GM21381 (cell line): ENCODE data around the gene SLC23A1.
"Not testable (repeated sequence)": the region's sequence is repeated elsewhere in the genome, so short reads cannot be mapped to it uniquely, and the experiment has no call there.

ENCODE experiments used
- ATAC-seq: cut with Tn5 transposase; IDR thresholded peaks from one replicate; pipeline ENCODE4 v1.9.1; 2021; ENCODE audit warnings: mild to moderate bottlenecking, moderate library complexity; ENCODE audit not compliant: unreplicated experiment

The SLC23A1 gene

GRCh38 chr5:139390639-139391569, 7.8 kb upstream of the SLC23A1 start:
- ATAC-seq: no peak

DNA sequence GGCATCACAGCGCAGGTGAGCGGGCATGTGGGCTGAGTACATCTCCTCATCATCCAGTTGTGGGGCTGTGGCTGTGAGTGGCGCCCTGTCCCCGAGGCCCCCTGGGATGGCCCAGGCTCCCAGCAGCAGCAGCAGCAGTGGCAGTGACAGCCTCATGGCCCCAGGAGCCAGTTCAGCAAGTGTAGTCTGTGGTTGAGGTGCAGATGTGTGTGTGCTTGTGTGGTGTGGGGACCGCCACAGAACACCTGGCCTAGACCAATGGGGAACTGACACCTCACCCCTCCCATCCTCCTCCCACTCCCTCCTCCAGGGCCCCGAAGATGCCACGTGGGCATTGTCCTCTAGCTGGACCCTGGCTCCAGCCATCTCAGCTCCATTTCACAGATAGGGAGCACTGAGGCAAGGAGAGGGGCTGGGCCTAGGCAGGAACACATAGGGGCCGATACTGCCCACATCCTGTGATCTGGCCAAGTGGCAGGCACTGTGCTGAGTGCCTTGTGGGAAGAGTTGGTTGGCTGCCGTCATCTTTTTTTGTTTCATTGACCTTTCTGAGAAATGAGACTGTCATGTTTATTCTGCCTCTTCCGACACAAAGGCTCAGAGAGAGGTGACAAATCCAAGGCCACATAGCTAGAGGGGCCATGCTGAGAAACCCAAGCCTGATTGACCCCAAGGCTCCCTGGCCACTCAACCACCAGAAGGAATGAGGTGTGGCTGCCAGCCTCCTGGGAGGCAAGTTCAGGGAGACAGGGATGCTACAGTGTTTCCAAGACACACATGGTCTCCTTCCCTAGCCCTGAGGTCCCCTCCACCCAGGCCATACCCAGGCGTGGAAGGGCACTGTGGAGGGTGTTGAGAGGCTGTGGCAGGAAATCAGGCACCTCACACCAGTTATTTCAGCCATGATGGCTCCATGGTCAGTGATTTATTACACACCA, 6.9 kb upstream of the SLC23A1 start, which contains the start of gene MZB1:
MZB1 (minus strand) TSS at position 213 of the 938 bp plus-strand sequence; CDS start at position 156, 57 bp downstream.
- ATAC-seq: peak; percentile 41

DNA sequence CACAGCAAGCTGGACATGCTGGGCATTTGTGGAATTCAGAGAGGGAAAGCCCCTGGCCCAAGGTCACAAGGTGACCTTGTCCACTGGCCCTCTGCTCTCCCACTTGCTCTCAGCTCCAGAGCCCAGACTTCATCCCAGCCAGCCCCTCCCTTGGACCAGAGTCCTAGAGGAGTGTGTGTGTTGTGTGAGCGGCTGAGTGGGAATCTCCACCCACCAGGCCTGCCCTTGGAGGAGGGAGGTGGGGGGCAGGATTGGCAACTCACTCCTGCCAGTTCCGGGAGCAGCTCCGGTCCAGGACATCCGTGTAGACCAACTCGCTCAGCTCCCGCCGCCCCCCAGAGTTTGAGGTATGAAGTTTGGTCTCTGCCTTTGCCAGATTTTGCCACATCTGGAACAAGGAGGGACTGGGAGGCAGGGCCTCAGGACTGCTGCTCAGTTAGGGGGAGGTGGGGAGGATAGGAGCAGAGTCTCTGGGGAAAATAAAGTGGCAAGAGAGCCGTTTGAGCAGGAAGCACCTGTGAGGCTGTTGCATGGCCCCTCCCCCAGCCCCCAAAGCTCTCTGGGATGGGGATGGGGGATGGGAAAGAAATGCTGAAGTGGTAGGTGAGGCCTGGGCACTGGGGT, 5.2 kb upstream of the SLC23A1 start:
- ATAC-seq: no peak

- no peak for ATAC-seq
Measured at GRCh38 chr5:139387611-139388197, 4.6 kb upstream of the SLC23A1 start.

GRCh38 chr5:139386956-139387355, 3.9 kb upstream of the SLC23A1 start:
- ATAC-seq: not testable (repeated sequence)

DNA sequence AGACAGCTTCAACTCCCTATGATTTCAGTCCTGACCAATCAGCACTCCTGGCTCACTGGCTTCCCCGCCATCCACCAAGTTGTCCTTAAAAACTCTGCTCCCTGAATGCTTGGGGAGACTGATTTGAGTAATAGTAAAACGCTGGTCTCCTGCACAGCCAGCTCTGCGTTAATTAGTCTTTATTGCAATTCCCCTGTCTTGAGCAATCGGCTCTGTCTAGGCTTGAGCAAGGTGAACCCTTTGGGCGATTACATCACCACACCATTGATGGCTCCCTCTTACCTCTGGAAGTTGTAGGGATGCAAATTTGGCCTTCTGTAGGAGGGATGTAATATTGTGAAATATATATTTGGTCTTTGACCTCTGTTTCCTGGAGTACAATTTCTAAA, 2.9 kb upstream of the SLC23A1 start:
- no peak for ATAC-seq

- no peak for ATAC-seq
Measured at GRCh38 chr5:139385061-139386049, 2.3 kb upstream of the SLC23A1 start.

- no peak for ATAC-seq
Measured at GRCh38 chr5:139384591-139385051, 1.5 kb upstream of the SLC23A1 start.

DNA sequence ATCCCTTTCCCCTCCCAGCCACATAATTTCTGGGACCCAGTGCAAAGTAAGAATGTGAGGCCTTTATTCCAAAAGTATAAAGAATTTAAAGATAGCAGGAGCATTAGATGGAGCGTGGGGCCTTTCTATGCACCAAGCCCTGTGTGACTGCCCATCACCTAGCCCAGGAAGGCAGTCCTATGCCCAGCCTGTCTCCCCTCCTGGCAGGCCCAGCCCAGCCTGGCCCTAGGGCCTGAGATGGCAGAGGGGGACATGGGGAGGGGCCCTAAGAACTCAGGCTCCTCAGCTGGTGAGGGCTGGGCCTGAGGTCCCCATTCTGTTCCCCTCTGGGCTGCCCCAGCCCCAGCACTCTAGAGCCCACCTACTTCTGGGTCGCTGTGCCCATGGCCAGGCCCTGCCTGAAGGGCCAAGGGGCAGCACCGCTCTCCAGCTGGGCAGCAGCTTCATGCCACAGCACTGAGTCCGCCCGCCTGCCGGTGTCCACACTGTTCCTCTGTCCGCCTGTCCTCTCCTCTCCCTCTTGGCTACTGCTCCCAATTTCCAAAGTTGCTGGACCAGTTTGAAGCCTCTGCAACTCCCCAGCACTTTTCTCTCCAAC, 995 bp upstream of the SLC23A1 start:
- ATAC-seq: no peak

DNA sequence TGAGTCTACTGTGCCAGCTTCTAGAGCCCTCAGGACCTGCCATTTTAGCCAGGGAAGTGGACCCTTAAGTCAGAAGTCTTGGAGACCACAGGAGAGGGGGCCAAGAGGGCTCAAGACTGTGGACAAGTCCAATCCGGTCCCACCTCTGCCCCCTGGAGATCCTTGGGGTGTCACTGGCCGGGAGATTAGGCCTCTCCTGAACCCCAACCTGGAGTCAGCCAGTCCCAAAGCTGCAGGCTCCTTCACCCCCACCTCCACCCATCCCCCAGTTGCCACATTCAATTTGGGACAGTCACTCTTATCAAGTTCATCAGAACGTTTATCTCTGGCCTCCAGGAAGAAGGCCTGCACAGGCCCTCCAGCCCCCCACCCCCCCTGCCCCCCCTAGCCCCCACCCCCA, 290 bp downstream of the SLC23A1 start:
- no peak for ATAC-seq

DNA sequence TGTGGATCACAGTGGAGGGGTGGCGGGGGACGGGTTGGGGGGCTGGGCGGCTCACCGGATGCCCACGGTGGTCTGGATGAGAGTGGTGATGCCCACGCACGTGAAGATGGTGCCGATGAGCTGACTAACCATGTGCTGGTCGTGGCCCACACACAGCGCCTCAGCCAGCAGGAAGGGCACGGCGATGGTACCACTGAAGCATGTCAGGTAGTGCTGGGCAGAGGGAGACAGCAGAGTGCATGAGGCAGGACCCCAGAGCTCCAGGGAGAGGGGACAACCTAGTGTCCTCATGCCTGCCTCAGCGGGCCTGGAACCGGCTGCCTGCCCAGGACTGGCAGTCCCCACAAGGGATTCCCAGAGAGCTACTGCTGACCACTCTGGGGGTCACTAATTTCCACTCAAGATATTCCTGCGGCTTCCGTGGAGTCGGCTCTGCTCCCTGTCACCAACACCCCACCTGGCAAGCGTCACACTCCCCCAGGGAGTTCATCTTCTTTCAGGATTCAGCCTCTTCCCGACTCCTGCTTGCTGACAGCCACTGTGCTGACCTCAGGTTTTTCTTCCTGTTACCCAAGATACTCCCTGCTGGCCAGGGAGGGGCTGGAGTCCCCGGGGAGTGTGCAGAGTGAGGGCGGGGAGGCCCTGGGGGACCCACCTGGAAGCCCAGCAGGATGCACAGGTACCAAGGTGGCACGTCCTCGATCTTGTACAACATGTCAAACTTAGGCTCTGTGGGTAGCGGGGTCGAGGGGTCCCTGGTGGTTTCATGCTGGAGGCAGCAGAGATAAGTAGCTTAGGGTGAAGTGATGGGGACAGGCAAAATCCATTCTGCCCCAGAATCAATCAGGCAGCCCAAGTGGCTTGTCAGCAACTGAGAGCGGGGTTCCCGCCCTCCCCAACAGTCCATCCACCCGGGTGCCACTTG, 998 bp downstream of the SLC23A1 start:
- no peak for ATAC-seq

DNA sequence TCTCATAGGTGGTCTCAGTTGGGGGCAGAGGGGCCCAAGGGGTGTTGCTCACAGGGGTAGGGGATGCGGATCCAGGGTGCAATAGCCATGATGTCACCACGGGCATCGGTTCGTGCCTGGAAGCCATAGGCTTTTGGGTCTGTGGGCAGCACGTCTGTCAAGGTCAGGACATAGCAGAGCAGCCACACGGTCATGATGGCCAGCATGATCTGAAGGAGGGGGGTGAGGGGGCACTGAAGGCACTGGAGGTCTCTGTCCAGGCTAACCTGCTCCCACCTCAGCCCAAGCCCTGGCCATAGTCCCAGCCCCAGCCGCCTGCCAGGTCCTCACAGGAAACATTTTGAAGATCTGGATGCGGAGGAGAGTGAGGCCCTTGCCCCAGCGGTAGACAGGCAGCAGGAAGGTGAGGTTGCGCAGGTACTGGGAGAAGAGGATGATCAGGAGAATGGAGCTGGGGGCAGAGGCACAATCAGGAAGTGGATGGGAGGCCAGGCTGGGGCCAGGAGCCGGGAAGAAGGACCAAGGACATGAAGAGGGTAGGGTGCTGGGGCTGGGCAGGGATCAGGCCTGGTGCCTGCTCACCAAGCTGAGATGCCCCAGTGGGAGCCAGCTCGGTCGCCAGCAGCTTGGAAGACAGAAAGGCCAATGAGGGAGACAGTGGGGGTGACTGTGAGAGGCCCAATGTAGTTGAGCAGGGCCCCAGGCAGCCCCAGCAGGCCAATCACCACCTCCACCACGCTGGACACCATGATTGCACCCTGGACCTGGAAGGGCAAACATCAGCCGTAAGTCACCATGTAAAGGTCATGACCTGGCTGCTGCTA, 3.3 kb downstream of the SLC23A1 start:
- ATAC-seq: no peak

DNA sequence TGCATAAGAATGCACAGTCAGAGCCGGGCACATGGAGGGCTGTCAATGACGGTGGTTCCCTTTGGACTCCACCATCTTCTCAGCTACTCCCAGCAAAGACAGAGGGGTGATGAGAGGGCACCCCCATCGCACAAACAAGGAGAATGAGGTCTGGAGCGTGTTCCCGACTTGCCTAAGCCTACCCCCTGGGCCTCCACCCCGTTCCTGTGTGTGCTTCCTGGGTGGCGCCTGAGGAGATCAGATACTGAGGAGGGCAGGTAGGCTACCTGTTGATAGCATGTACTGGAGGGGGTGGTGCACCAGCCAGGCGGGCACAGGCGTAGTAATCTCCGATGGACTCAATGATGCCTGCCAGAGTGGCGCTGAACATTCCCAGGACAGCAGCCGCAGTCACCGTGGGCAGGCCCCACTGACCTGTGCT, 4.1 kb downstream of the SLC23A1 start:
- ATAC-seq: no peak

DNA sequence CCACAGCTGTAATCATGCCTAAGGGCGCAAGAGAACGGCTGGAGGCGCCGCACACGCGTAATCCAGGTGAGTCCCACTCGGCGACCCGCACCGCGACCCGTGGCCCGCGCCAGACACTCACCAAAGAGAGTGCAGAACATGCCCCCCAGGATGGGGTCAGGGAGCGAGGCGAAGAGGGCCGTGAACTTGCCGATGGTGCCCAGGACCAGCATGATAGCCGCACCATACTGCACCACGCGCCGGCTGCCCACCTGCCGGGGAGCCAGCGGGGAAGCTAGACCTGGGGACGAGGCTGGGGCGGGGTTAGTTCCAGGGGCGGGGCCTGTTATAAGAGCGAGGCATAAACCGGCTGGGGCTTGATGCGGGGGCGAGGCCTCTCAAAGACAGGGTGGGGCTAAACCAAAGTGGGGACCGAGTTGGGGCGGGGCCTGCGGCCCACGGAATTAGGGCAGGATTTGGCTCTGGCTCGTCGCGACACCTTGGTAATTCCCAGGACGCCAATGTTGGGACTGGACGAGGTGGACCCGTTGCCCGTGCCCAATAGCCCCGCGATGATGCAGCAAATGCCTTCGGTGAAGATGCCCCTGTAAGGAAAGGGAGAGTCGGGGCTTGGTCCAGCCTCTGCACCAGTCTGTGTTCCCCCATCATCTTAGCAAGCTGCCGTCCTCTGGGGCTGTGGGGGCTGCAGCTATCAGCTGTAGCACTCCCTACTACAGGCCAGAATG, 4.8 kb downstream of the SLC23A1 start:
- ATAC-seq: no peak

DNA sequence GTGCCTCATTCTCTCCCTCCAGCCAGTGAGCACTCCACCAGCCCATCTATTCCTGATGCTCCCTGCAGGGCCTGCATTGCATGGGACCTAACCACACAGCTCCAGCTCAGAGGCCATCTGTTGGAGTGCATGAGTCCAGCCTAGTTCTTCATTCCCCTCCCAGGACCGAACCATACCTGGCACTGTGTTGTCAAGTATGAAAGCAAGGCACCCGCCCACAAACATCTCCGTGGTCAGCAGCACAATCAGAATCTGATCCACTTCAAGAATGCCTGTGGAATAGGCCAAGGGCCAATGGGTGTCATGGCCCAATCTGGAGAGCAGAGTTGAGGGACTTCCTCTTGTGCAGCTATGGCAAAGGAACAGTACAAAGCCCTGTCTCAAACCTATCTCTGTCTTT, 5.9 kb downstream of the SLC23A1 start:
- ATAC-seq: no peak

GRCh38 chr5:139376364-139376763, 6.7 kb downstream of the SLC23A1 start:
- ATAC-seq: no peak
